Activated naive CD4-positive, alpha-beta T cell treated with anti-CD3 and anti-CD28 coated beads, Interleukin-2, amount 50 U/mL, for 16 hours (primary cell): Measurements from ENCODE around the gene ZNF625.

Experiments
- DNase-seq: peaks from one replicate; pipeline ENCODE4 v3.0.0-alpha.2; 2020

The ZNF625 gene

GRCh38 chr19:12156223-12157058 lies at the start of gene ZNF625:
TSS of gene ZNF625 (minus strand) at chr19:12156734. CDS start at chr19:12156558, 176 bp downstream.
- no peak for DNase-seq

GRCh38 chr19:12205296-12205695 lies 48.8 kb upstream of the ZNF625 start:
- no peak for DNase-seq

- DNase-seq = peak; percentile 65
Observed at GRCh38 chr19:12202250-12202649, 45.7 kb upstream of the ZNF625 start.

- DNase-seq = no peak
Observed at GRCh38 chr19:12199757-12200419, 43.4 kb upstream of the ZNF625 start.

- no peak for DNase-seq
Observed at GRCh38 chr19:12198136-12198535, 41.6 kb upstream of the ZNF625 start.

- peak; percentile 83 for DNase-seq
Observed at GRCh38 chr19:12194827-12195731, 38.5 kb upstream of the ZNF625 start.

GRCh38 chr19:12187625-12188024 lies 31.1 kb upstream of the ZNF625 start:
- DNase-seq = no peak

GRCh38 chr19:12180377-12180776 lies 23.8 kb upstream of the ZNF625 start:
- no peak for DNase-seq

- no peak for DNase-seq
Observed at GRCh38 chr19:12166626-12167025, 10.1 kb upstream of the ZNF625 start.

GRCh38 chr19:12163826-12164225 lies 7.3 kb upstream of the ZNF625 start:
- no peak for DNase-seq

- DNase-seq = peak; percentile 94
Observed at GRCh38 chr19:12162882-12163806, 6.6 kb upstream of the ZNF625 start, which contains the start of gene ZNF136. TSS of gene ZNF136 (plus strand) at chr19:12163096. CDS start at chr19:12163204, 108 bp downstream.

- no peak for DNase-seq
Observed at GRCh38 chr19:12162513-12162881, 6.0 kb upstream of the ZNF625 start.

GRCh38 chr19:12159773-12160414 lies 3.4 kb upstream of the ZNF625 start:
- DNase-seq = peak; percentile 26

GRCh38 chr19:12155324-12155860 lies 1.1 kb downstream of the ZNF625 start:
- no peak for DNase-seq

GRCh38 chr19:12145348-12145747 lies 11.2 kb downstream of the ZNF625 start:
- no peak for DNase-seq

- no peak for DNase-seq
Observed at GRCh38 chr19:12141405-12141736, 15.2 kb downstream of the ZNF625 start.

GRCh38 chr19:12140545-12141404 lies 15.8 kb downstream of the ZNF625 start:
- peak; percentile 85 for DNase-seq

- peak; percentile 90 for DNase-seq
Observed at GRCh38 chr19:12139885-12140544, 16.5 kb downstream of the ZNF625 start, which contains the start of gene ZNF20. TSS of gene ZNF20 (minus strand) at chr19:12140350. CDS start at chr19:12140182, 168 bp downstream.

GRCh38 chr19:12139269-12139668 lies 17.3 kb downstream of the ZNF625 start:
- DNase-seq = no peak
